Measurements from ENCODE around the gene CD248.
A peak's percentile ranks its signal among the peaks of the same experiment; 100 is the strongest.
"Not testable (repeated sequence)": the region's sequence is repeated elsewhere in the genome, so short reads cannot be mapped to it uniquely, and the experiment has no call there.

Gene CD248

GRCh38 chr11:66311965-66312548 lies 4.8 kb downstream of the CD248 start:
- DNase-seq, result peak; percentile 99

GRCh38 chr11:66311470-66311964 lies 5.3 kb downstream of the CD248 start:
- DNase-seq, result no peak

GRCh38 chr11:66310803-66311440 lies 5.9 kb downstream of the CD248 start:
- DNase-seq, result not testable (repeated sequence)

- DNase-seq, result no peak
These were observed 6.5 kb downstream of the CD248 start for GRCh38 chr11:66310324-66310723.

- DNase-seq, result no peak
These were observed 7.4 kb downstream of the CD248 start for GRCh38 chr11:66309475-66309874.

GRCh38 chr11:66302656-66303055 lies 14.2 kb downstream of the CD248 start:
- DNase-seq, result no peak

GRCh38 chr11:66299186-66299585 lies 17.7 kb downstream of the CD248 start:
- DNase-seq, result no peak

GRCh38 chr11:66297610-66298009 lies 19.2 kb downstream of the CD248 start:
- no peak for DNase-seq

- DNase-seq, result no peak
These were observed 21.9 kb downstream of the CD248 start for GRCh38 chr11:66294626-66295620.

GRCh38 chr11:66293777-66294625 lies 22.8 kb downstream of the CD248 start:
- DNase-seq, result peak; percentile 56

- DNase-seq, result no peak
These were observed 23.5 kb downstream of the CD248 start for GRCh38 chr11:66293352-66293751.

- no peak for DNase-seq
These were observed 24.1 kb downstream of the CD248 start for GRCh38 chr11:66292543-66293332.

GRCh38 chr11:66291706-66292542 lies 24.9 kb downstream of the CD248 start, which contains the start of gene TMEM151A:
Gene TMEM151A, plus strand, starts transcription at chr11:66291894. Its CDS starts 120 bp downstream, at chr11:66292014.
- peak; percentile 79 for DNase-seq

GRCh38 chr11:66291303-66291705 lies 25.5 kb downstream of the CD248 start:
- DNase-seq, result no peak

GRCh38 chr11:66290330-66290621 lies 26.6 kb downstream of the CD248 start:
- DNase-seq, result peak; percentile 60

- DNase-seq, result peak; percentile 93
These were observed 27.1 kb downstream of the CD248 start for GRCh38 chr11:66289548-66290329.

GRCh38 chr11:66288671-66289547 lies 27.9 kb downstream of the CD248 start, which contains the start of gene YIF1A:
Gene YIF1A, minus strand, starts transcription at chr11:66289143. Its CDS starts 158 bp downstream, at chr11:66288985.
- DNase-seq, result peak; percentile 99

- no peak for DNase-seq
These were observed 28.8 kb downstream of the CD248 start for GRCh38 chr11:66287889-66288670.
